Stimulated activated CD8-positive, alpha-beta memory T cell treated with anti-CD3 and anti-CD28 coated beads, Interleukin-15, amount 100 ng/mL, for 24 hours (primary cell): Measurements from ENCODE around the gene ARHGEF19.
"Not testable (repeated sequence)": the region's sequence is repeated elsewhere in the genome, so short reads cannot be mapped to it uniquely, and the experiment has no call there.

Experiments used
- DNase-seq: peaks from one replicate; pipeline ENCODE4 v3.0.0-alpha.2; 2020; ENCODE audit warnings: low read depth

ARHGEF19 gene

GRCh38 chr1:16212251-16212961 is at the start of gene ARHGEF19:
ARHGEF19 (minus strand) TSS chr1:16212652; CDS start chr1:16209054, 3,598 bp downstream.
- DNase-seq, result no peak

DNA sequence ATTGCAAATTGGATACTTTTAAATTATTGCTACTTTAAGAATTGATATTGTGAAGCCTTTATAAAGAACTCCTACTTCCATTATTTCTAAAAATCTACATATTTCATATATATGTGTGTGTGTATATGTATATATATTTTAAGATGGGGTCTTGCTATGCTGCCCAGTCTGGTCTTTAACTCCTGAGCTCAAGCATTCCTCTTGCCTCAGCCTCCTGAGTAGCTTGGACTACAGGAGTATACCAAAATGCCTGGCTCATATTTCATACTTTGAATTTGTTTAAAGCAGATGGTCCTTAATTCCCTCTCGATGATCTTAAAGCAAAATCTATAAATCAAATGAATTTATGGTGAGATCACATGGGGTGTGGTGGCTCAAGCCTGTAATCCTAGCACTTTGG is 49.6 kb upstream of the ARHGEF19 start:
- no peak for DNase-seq

- DNase-seq, result no peak
Observed at GRCh38 chr1:16260814-16261213, 48.4 kb upstream of the ARHGEF19 start.

DNA sequence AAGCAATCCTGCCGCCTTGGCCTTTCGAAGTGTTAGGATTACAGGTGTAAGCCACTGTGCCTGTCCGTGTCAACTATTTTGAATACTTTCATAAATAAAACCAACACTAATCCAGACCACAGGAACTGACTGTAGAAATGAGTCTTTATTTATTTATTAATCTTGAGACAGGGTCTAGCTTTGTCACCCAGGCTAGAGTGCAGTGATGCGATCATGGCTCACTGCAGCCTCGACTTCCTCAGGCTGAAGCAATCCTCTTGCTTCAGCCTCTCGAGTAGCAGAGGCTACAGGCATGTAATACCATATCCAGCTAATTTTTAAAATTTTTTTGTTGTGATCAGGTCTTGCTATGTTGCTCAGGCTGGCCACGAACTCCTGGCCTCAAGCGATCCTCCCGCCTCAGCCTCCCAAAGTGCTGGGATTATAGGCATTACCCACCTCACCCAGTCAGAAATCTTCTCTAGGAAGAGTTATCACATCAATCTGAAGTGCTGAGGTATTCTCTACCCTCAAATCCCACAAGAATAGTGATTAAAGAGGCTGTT is 46.2 kb upstream of the ARHGEF19 start:
- DNase-seq, result no peak

GRCh38 chr1:16257968-16258367 is 45.5 kb upstream of the ARHGEF19 start:
- DNase-seq, result no peak

DNA sequence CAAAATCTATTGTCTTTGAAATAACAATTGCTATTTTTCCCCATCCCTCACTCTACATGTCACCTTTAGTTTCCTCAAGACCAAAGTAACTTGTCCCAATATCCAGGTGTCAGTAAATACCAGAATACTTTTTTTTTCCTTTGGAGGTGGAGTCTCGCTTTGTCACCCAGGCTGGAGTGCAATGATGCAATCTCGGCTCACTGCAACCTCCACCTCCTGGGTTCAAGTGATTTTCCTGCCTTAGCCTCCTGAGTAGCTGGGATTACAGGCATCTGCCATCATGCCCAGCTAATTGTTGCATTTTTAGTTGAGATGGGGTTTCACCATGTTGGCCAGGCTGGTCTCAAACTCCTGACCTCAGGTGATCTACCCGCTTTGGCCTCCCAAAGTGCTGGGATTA is 45.1 kb upstream of the ARHGEF19 start:
- not testable (repeated sequence) for DNase-seq

DNA sequence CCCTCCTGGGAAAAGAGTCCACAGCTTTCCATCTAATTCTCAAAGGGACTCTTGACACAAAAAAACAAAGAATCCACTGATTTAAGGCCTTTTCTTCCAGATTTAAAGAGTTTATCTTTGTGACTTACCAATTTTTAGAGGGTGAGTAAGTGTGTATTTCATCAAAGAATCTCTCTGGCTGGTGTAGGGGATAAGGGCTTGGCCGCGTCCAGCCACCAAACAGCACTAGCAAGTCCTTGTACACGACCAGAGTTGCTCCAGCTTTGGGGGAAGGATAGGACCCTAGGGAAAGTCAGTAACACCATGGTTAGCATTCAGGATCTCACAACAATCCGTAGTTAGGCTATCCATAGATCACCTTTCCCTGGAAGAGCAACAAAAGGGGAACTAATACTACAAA is 44.0 kb upstream of the ARHGEF19 start:
- no peak for DNase-seq

DNA sequence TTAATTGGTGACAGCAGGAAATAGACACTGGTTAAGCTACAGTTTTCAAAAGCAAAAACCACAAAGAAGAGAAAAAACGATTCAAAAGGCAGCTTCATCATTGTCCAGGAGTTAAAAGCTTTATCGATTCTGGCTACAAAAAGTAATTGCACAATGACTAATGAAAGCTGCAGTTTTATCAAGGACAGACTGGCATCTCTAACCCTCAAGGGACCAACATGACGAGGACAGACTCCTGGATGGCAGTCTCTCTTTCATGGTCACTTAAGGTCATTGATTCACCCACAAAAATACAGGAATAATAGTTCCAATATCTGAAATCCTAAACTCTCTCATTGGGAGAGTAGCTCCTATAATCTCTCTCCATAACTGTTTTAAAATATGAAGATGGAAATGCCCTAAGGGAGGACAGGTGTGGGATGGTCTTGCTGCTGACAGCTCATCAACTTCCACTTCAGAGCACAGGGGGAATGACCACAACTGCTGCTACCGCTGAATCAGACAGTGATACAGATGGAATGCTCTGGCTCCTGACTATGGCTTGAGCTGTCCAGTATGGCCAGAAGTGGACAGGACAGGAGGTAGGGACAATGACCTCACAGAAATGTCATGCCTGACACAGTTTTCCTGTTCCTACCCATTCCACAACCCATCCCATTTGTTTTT is 41.9 kb upstream of the ARHGEF19 start:
- no peak for DNase-seq

- no peak for DNase-seq
Observed at GRCh38 chr1:16253332-16253922, 41.0 kb upstream of the ARHGEF19 start.

- no peak for DNase-seq
Observed at GRCh38 chr1:16252912-16253311, 40.5 kb upstream of the ARHGEF19 start.

- no peak for DNase-seq
Observed at GRCh38 chr1:16251381-16251780, 38.9 kb upstream of the ARHGEF19 start.

DNA sequence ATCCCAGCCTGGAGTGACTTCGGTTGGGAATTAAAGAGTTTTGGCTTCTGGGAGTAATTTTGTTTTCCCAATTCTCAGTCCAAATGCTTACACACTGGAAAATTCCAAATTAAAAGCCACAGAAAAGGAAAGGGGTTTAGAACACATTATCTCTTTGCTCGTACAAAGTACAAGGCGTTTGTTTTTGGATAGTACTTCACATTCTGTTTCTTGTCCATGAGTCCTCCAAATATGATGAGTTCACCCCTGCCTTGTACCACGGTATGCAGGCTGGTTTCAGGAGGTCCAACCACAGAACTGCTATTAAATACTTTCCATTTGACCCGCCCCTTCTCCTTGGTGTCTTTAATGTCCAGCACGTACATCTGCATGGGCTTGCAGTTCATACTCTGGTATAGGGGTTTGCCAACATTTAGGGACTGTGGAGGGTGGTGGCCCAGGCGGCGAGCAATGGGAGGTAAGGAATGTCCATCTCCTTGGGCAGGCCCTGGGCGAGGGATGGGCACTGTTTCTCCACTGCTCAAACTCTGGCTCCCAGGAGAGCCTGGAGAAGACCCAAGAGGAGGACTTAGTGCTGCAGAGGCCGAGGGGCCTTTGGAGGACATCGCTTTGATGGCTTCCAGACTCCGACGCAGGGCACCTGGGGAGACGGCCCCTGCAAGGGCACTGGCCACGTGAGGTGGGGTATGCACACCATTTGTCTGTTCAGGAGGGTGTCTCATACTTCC is 38.2 kb upstream of the ARHGEF19 start:
- DNase-seq, result no peak

DNA sequence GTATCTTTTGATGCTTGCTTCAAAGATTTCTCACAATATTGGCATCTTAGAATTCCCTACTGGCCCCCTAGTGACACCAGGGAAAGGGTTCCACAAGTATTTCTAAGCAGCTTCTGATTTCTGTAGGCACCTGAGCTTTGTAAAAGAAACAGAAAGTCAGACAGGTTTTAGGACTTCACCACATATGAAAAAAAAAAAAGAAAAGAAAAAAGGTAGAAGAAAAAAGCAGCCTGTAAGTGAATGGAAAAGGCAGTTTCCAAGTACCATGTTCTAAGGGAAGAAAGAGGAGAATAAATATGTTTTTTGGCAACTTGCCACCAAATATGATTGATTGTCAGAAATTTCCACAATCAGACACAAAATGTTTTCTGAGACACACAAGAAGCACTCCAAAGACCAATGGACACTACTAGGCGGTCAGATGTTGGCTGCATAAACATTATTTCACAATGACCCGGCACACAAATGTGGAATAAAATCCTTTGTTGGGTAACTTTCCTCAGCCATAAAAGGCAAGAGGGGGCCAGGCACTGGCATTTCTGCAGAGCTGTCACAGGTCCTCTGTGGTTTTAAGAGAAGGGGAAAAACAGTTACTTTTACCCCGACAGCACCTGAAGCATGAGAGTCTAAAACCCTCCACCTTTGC is 37.3 kb upstream of the ARHGEF19 start:
- no peak for DNase-seq

- DNase-seq, result no peak
Observed at GRCh38 chr1:16248603-16249516, 36.4 kb upstream of the ARHGEF19 start.

DNA sequence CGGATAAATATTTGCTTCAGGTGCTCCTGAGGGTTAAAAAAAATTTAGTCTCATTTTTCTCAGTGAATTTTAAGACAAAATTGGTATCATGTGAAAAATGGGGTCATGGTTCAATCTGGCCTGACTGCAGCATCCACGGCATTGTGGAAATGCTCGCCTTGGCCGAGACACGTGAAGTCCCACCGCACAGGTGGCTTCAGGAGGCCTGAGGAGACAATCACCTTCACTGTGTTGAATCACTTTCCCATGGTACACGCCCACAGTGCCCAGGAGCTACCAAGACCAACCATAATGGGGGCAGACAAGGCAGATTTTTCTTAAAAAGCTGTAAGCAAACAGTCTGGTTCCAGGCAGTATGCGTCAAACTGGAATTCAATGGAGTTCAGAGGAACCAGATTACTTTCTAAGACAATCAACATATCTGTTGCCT is 35.6 kb upstream of the ARHGEF19 start:
- no peak for DNase-seq

GRCh38 chr1:16247441-16247840 is 35.0 kb upstream of the ARHGEF19 start:
- no peak for DNase-seq

GRCh38 chr1:16246961-16247360 is 34.5 kb upstream of the ARHGEF19 start:
- DNase-seq, result no peak

- DNase-seq, result not testable (repeated sequence)
Observed at GRCh38 chr1:16246239-16246638, 33.8 kb upstream of the ARHGEF19 start.

DNA sequence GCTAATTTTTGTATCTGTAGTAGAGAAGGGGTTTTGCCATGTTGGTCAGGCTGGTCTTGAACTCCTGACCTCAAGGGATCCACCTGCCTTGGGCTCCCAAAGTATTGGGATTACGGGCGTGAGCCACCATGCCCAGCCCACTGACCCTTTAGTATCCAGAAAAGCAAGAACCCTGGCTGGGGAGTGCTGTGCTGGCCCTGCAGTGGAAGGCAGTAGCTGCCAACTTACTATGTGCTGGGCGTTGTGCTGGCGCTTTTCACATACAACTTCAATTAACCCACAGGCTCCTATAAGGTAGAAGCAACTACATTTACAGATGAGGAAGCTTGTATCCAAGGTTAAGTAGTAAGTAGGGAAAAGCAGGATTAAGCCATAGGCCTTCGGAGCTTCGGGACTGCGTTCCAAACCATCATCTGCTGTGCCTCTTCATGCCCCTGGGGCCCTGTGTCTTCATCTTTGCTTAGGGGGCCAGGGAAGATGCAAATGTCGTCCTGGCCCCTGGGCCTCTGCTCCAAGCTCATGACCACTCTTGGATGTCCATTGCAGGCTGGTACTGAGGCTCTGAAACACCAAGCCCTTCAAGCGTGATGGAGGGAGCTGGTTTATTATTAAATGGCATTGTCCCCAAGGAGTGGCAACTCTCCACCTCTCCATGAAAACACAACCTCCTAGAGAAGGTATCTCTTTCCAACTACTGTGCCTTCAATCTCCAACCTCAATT is 33.2 kb upstream of the ARHGEF19 start:
- DNase-seq, result no peak

GRCh38 chr1:16244650-16245285 is 32.3 kb upstream of the ARHGEF19 start:
- DNase-seq, result no peak
